ENCODE data around the gene CHST11. TPM values are rescaled to one million over a fixed set of nuclear protein-coding genes. Genes with fewer than 3 reads are reported as not detected.
A peak's percentile ranks its signal among the peaks of the same experiment; 100 is the strongest.

CHST11 gene
- total RNA-seq, 1 experiment from 2014 or later = 6.7 TPM

DNA sequence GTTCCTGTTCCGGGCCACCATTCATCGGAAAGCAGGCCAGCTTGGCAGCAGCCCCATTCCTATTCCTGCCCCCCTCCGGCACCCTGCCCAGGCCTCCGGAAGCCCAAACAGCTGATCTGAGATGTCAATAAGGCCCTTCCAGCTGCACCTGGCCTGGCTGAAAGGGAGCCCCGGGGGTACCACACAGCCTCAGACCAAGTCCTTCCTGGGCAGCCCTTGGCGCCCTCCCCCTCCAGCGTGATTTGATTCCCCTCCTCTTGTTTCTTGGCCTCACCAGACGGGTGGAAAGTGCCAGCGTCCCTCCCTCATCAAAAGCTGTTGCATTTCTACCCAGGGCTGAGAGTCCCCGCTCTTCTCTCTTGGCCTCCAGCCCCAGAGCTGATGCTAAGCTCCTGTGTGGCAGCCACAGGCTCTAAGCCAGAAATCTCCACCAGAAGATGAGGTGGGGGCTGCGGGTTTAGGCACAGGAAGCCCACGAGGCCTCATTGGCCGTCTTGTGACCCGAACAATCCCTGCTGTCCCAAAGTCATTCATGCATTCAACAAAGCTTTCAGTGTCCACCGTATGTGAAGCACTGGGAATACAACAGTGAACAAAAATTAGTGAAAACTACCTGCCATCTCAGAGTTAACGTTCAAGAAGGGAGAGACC, 285.9 kb downstream of the CHST11 start:
- H3K4me1 ChIP-seq (ENCODE audit: insufficient read depth, low read length) = no peaks in the 10 kb centered on the region; the same call in 1 of the 2 replicates
- H4K91ac ChIP-seq (ENCODE audit: insufficient read length, low read depth, low read length) = no peak overlapping the region
- no peak overlapping the region for H3K4ac ChIP-seq (ENCODE audit: low read depth, low read length)
- H3K27me3 ChIP-seq (ENCODE audit: insufficient read depth, low read length) = no peaks in the 10 kb centered on the region
- no peak overlapping the region for H2AK5ac ChIP-seq (ENCODE audit: insufficient read length, low read length)
- no peak overlapping the region for H4K5ac ChIP-seq (ENCODE audit: insufficient read length, low read depth, low read length)
- no peak overlapping the region for H3K27ac ChIP-seq (ENCODE audit: insufficient read length, low read depth, low read length)
- no peaks in the 10 kb centered on the region for H3K9me3 ChIP-seq (ENCODE audit: control insufficient read depth, low read depth, low read length)
- H2BK120ac ChIP-seq (ENCODE audit: low read depth, low read length, poor library complexity, severe bottlenecking) = no peak overlapping the region
- WGBS (ENCODE audit: extremely low coverage, insufficient read length, low lambda C conversion rate) = no CpG with 5 or more reads among the region's 16 CpGs
- H2BK15ac ChIP-seq (ENCODE audit: low read depth, low read length) = no peak overlapping the region
- H3K14ac ChIP-seq (ENCODE audit: insufficient read depth, low read length) = no peak overlapping the region; the same call in 1 of the 2 replicates
- H3K56ac ChIP-seq (ENCODE audit: insufficient read length, low read depth, low read length) = no peak overlapping the region
- Mint-ChIP-seq H3K27me3 (ENCODE audit: low read depth) (no peaks in the 10 kb centered on the region; the same call in 1 of the 2 replicates), H3K9me3 (no peaks in the 10 kb centered on the region; a peak in 1 of 5 replicates), H3K27ac (peak overlapping the region; percentile 30 to 96 (median 55); a peak in 5 of 7 replicates), H3K4me1 (peaks cover 28 to 46% of the 10 kb centered on the region in 2 experiments), H3K36me3 (ENCODE audit: insufficient read depth in 1 of 3, low read depth in 3 of 3) (no peaks in the 10 kb centered on the region), H3K4me3 (0 out of 5 replicates have a peak overlapping the region, but pooled peaks of 1 of the 2 experiments have one; percentile 36)
- H3K18ac ChIP-seq (ENCODE audit: insufficient read length, low read depth, low read length) = no peak overlapping the region
- no peak overlapping the region for H3K23ac ChIP-seq (ENCODE audit: insufficient read length, low read depth, low read length)
- no peaks in the 10 kb centered on the region for H3K79me1 ChIP-seq (ENCODE audit: insufficient read depth, low read depth, low read length, poor library complexity, severe bottlenecking)
- no peak overlapping the region for H3T11ph ChIP-seq (ENCODE audit: low read length)
- no peak overlapping the region for H2BK5ac ChIP-seq (ENCODE audit: insufficient read length, low read length)
- no peak overlapping the region for H2AFZ ChIP-seq (ENCODE audit: low read length)
- H2BK12ac ChIP-seq (ENCODE audit: insufficient read length, low read depth, low read length) = no peak overlapping the region
- no peak overlapping the region for H2BK20ac ChIP-seq (ENCODE audit: low read depth, low read length, poor library complexity, severe bottlenecking)
- no peak overlapping the region for H3K4me2 ChIP-seq (ENCODE audit: insufficient read depth, insufficient read length, low read length)
- no peaks in the 10 kb centered on the region for H3K79me2 ChIP-seq (ENCODE audit: insufficient read depth, low read length)
- no peak overlapping the region for H3K9ac ChIP-seq (ENCODE audit: extremely low read depth, insufficient read length, low read length)
- DNase-seq = no peak
- no peak overlapping the region for H4K8ac ChIP-seq (replicated peaks; ENCODE audit: insufficient read length, low read depth, low read length)
- no peaks in the 10 kb centered on the region for H3K23me2 ChIP-seq (ENCODE audit: insufficient read length, low read depth, low read length, poor library complexity, severe bottlenecking)
- no peak for TF ChIP-seq CTCF (conservative IDR thresholded peaks at IDR 0.05)
- H4K20me1 ChIP-seq (ENCODE audit: control insufficient read depth, insufficient read depth, insufficient read length) = no peaks in the 10 kb centered on the region
